ENCODE results near the gene GAGE12F.
"Not testable (repeated sequence)": the region's sequence is repeated elsewhere in the genome, so short reads cannot be mapped to it uniquely, and the experiment has no call there.

GRCh38 chrX:49541433-49541832 is 19.2 kb upstream of the GAGE12F start, which contains the start of gene GAGE12D:
- not testable (repeated sequence) for TF ChIP-seq GATA2, GATA3 (IDR thresholded peaks at IDR 0.05; ENCODE audit: low read depth, low read length)
